H54 (cell line): ENCODE measurements around the gene TARDBP.
"Not testable (repeated sequence)": the region's sequence is repeated elsewhere in the genome, so short reads cannot be mapped to it uniquely, and the experiment has no call there.

Source experiments
- DNase-seq: peaks from one replicate; pipeline ENCODE4 v3.0.0; 2011; ENCODE audit warnings: low spot score, mixed read lengths; ENCODE audit not compliant: insufficient read length
- FAIRE-seq: peaks from 3 replicates; lab custom pipeline; 2011; peaks lifted over from hg19 to GRCh38; lab: Jason Lieb, UNC
- POLR2A ChIP-seq: IDR thresholded peaks from 2 replicates; pipeline ENCODE4 v1.6.1; 2011; ENCODE audit warnings: low read depth, mild to moderate bottlenecking, low read length

TARDBP gene

DNA sequence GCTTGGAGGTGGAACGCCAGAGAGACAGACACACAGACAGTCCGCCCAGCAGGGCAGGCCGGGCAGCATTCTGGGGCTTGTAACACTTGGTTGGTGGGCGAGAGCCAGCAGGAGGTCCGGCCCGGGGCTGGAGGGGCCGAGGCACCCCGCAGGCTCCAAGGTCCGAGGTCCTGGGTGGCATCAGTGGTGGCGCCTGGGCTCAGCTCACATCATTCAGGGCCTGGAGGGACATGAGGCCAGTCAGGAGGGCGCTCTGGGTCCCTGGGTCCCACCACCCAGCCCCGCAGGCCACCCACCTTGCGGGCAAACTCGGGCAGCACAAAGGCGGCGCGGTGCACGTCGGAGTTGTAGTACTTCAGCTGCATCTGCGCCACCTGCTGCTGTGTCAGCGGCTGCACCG lies 42.2 kb downstream of the TARDBP start:
- no peak for FAIRE-seq
- TF ChIP-seq POLR2A: no peak
- no peak for DNase-seq

DNA sequence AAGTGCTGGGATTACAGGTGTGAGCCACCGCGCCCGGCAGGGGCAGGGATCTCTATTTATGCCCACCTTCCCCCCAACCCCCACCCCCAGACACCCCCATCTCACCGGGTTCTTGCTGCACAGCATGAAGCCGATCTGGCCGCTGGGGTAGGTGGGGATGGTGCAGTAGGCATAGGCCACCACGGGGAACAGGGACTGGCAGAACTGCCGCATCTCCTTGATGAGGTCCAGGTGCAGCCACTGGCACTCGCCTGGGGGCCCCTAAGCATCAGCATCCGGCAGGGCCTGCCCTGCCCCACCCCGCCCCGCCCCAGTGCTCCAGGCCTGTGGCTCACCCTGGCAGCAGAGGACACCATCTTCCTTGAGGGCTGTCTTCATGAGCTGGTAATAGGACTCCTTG lies 43.2 kb downstream of the TARDBP start:
- DNase-seq (no peak), FAIRE-seq (no peak)
- TF ChIP-seq POLR2A: no peak

DNA sequence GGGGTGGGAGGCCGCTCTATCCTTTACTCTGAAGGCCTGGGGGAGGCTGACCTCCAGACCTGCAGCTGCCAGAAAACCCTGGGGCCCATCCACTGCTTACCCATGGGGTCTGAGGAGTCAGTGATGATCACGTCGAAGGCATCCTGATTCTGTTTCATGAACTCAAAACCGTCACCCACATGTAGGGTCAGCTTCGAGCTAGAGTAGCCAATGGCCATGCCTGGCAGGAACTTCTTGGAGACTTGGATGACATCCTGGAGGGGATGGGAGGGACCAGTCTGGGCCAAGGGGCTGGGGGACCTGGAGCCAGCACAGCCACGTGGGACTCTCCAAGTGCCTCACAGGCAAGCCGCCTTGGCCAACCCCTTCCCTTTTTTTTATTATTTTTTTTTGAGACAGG lies 44.0 kb downstream of the TARDBP start:
- TF ChIP-seq POLR2A: no peak
- FAIRE-seq (no peak), DNase-seq (no peak)

DNA sequence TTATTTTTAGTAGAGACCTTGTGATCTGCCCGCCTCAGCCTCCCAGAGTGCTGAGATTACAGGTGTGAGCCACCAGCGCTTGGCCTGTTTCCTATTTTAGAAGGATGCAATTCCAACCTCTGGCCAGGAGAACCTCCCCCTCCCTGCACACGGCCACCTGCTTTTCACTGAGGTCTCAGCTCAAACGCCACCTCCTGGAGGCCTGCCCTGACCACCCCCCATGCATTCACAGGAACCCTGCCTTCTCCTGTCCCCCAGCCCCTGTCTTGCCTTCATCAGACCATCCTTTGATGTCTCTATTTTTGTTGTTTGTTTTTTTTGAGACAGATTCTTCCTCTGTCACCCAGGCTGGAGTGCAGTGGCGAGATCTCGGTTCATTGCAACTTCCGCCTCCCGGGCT lies 45.0 kb downstream of the TARDBP start:
- FAIRE-seq: no peak
- no peak for TF ChIP-seq POLR2A
- DNase-seq: no peak

DNA sequence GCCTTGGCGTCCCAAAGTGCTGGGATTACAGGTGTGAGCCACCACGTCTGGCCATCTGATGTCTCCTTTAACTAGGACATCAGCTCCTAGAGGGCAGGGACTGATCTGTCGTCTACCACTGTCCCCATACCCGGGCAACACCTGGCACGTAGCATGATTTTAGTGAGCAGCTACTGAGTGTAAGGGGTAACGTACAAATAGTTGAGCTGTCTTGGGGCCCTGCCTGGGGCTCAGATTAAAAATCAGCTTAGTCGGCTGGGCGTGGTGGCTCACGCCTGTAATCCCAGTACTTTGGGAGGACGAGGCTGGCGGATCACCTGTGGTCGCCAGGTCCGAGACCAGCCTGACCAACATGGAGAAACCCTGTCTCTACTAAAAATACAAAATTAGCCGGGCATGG lies 45.6 kb downstream of the TARDBP start:
- DNase-seq (no peak), FAIRE-seq (no peak)
- no peak for TF ChIP-seq POLR2A

DNA sequence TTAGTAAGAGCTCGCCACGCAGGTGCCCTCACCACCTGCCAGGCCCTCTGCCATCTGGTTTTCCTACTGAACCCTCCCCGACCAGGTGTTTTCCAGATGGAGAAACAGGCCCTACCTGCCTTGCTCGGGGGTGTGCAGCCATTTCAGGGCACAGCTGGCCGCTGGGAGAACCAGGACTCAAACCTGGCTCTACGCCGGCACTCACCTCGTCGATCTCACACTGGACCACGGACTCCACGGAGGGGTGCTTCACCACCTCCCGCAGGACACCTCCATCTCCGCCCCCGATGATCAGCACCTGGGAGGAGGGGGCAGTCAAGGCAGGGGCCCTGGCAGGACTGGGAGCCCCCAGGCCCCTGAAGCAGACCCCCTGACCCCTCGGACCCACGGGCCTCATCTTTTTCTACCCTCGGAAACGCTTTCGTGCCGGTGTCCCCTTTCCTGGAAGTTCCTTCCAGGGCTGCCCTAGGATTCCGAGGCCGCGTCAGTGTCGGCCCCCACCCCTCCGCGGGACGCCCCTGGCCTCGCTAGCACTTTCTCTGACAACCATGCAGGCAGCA lies 46.2 kb downstream of the TARDBP start:
- no peak for TF ChIP-seq POLR2A
- DNase-seq: no peak
- no peak for FAIRE-seq

GRCh38 chr1:11059155-11059967 lies 46.9 kb downstream of the TARDBP start:
- no peak for TF ChIP-seq POLR2A
- DNase-seq: no peak
- FAIRE-seq: no peak

- peak; percentile 94 for DNase-seq
- peak; percentile 67; the same call in 1 of the 2 replicates for TF ChIP-seq POLR2A
- FAIRE-seq: no peak
Observed at GRCh38 chr1:11059968-11060830, 47.7 kb downstream of the TARDBP start, which contains the start of gene SRM. Gene SRM (minus strand): TSS chr1:11060018. CDS start chr1:11059943, 75 bp downstream.

- no peak for DNase-seq
- no peak for TF ChIP-seq POLR2A
- no peak for FAIRE-seq
Observed at GRCh38 chr1:11061652-11062365, 49.4 kb downstream of the TARDBP start.

GRCh38 chr1:11062965-11063401 lies 50.5 kb downstream of the TARDBP start:
- DNase-seq (peak; percentile 47), FAIRE-seq (no peak)
- no peak for TF ChIP-seq POLR2A

DNA sequence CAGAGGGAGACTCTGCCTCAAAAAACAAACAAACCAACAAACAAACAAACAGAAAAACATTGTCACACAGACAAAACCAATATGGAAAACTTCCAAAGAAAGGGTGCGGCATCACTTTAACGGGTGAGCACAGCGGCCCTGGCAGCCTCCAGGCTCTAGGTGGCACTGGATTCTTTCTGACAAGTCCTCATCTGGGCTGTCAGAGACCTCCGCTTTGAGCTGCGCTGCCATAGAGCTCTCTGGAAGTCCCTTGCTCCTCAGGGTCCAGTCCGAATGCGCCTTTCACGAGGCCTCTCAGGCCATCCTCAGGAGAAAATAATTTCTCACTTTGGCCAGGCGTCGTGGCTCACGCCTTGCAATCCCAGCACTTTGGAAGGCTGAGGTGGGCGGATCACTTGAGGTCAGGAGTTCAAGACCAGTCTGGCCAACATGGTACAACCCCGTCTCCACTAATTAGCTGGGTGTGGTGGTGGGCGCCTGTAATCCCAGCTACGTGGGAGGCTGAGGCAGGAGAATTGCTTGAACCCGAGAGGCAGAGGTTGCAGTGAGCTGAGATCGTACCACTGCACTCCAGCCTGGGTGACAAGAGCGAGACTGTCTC lies 51.6 kb downstream of the TARDBP start:
- DNase-seq, FAIRE-seq: not testable (repeated sequence)

DNA sequence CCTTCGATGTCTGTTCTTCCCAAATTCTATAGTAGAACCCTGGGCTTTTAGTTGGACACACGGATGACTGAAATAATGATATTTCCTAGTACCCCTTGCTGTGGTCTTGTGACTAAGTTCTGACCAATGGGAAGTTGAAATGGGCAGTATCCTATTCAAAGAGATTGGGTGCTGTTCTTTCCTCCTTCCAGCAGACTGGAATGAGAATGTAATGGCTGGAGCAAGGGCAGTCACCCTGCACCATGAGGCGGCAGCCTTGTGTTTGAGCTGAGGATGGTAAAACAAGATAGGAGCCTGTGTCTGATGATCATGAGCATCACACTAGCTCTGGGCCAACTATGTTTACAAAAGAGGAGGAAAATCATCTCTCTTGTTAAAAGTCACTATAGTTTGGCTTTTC lies 52.5 kb downstream of the TARDBP start:
- FAIRE-seq: no peak
- TF ChIP-seq POLR2A: no peak

GRCh38 chr1:11065796-11066195 lies 53.3 kb downstream of the TARDBP start:
- DNase-seq: no peak
- FAIRE-seq: no peak
- no peak for TF ChIP-seq POLR2A

More for the DNA sequence above, 52.5 kb downstream of the TARDBP start:
- no peak for DNase-seq
